ENCODE data around the gene PTRH1. TPM values are rescaled to one million over a fixed set of nuclear protein-coding genes. Genes with fewer than 3 reads are reported as not detected.

The PTRH1 gene
- total and polyA plus RNA-seq, 10 of the 15 experiments (the other 5 are each of a cell fraction or from before 2014, with no cell fraction given) = 0.69 to 38.4 (median 10.2) TPM

- no peaks in the 10 kb centered on the region for H3K79me2 ChIP-seq (ENCODE audit: control insufficient read depth, insufficient read depth, low read length)
- H3K27me3 ChIP-seq (replicated peaks in 1 of 2; ENCODE audit: control insufficient read depth in 2 of 2, insufficient read depth in 2 of 2, low read length in 1 of 2) = no peaks in the 10 kb centered on the region
- H3K4me3 ChIP-seq = no peak overlapping the region
- no peak overlapping the region for H3K27ac ChIP-seq (ENCODE audit: control insufficient read depth, insufficient read depth)
- no peak overlapping the region for H3K4me2 ChIP-seq (ENCODE audit: control insufficient read depth, insufficient read depth)
- no TSS peak for BruUV-seq (replicated peaks)
- no peaks in the 10 kb centered on the region for H3K4me1 ChIP-seq (ENCODE audit: control insufficient read depth, insufficient read depth, low read length)
- H3K9ac ChIP-seq (ENCODE audit: control insufficient read depth, insufficient read depth, low read length) = no peak overlapping the region
- in situ Hi-C loops (cut with MboI) (no loop called here), intact Hi-C loops (cut with micrococcal nuclease; ENCODE audit: unreplicated experiment) (no loop called here)
- ChIA-PET SMC1A (ENCODE audit: uncharacterized antibody, unreplicated experiment) (no interaction called here), CTCF (no interaction called here), POLR2A (no interaction called here), RAD21 (ENCODE audit: unreplicated experiment) (no interaction called here)
- H2AFZ ChIP-seq (ENCODE audit: control insufficient read depth, low read depth, low read length) = no peak overlapping the region
- no peaks in the 10 kb centered on the region for H3K9me3 ChIP-seq (replicated peaks; ENCODE audit: control insufficient read depth, insufficient read depth, low read length)
- FAIRE-seq = no peak
- peaks cover 12 to 13% of the 10 kb centered on the region in 2 experiments; a peak in 3 of 4 replicates for H3K36me3 ChIP-seq (ENCODE audit: control insufficient read depth in 2 of 2, insufficient read depth in 2 of 2, low read length in 1 of 2)
- ATAC-seq = no peak
- no peak for DNase-seq (ENCODE audit: low read depth, low spot score)
- WGBS (ENCODE audit: insufficient coverage, insufficient replicate concordance, low lambda C conversion rate, missing lambda C conversion rate) = 81% methylated on average over 8 of the region's 8 CpGs
- H4K20me1 ChIP-seq (ENCODE audit: control insufficient read depth, insufficient read depth) = no peaks in the 10 kb centered on the region
- TF ChIP-seq ZZZ3 (IDR thresholded peaks at IDR 0.05; ENCODE audit: control insufficient read depth, insufficient read length, low read depth) (no peak), CTCF (IDR thresholded peaks at IDR 0.05 in 2 of 3, conservative IDR thresholded peaks at IDR 0.05 in 1 of 3; ENCODE audit: control insufficient read depth in 2 of 3, extremely low read depth in 1 of 3, insufficient read depth in 1 of 3, low read depth in 3 of 3, low read length in 3 of 3) (no peak), ZBTB33 (IDR thresholded peaks at IDR 0.05) (no peak), PBX3 (IDR thresholded peaks at IDR 0.05; ENCODE audit: insufficient replicate concordance, low read depth, low read length) (no peak), SIX5 (IDR thresholded peaks at IDR 0.05; ENCODE audit: low read depth, low read length, severe bottlenecking) (no peak), RELB (IDR thresholded peaks at IDR 0.05; ENCODE audit: low read depth) (no peak), ESRRA (IDR thresholded peaks at IDR 0.05; ENCODE audit: low read length) (no peak), SREBF1 (IDR thresholded peaks at IDR 0.05; ENCODE audit: low read length) (no peak), TCF7 (IDR thresholded peaks at IDR 0.05; ENCODE audit: borderline replicate concordance) (no peak), ZNF217 (IDR thresholded peaks at IDR 0.05) (no peak), KAT2A (conservative IDR thresholded peaks at IDR 0.05; ENCODE audit: control insufficient read depth, low read depth, low read length) (no peak), NRF1 (conservative IDR thresholded peaks at IDR 0.05; ENCODE audit: low read depth, low read length) (no peak), ZNF687 (IDR thresholded peaks at IDR 0.05) (no peak), BRCA1 (IDR thresholded peaks at IDR 0.05; ENCODE audit: low read depth, low read length) (no peak), PAX8 (IDR thresholded peaks at IDR 0.05) (no peak)
Observed at GRCh38 chr9:127753622-127754021, 38.2 kb upstream of the PTRH1 start.

Data from GM12878 (cell line).